Spinal cord (tissue), 4 donors: Measurements from ENCODE around the gene VPS26A. TPM values are rescaled to one million over a fixed set of nuclear protein-coding genes. Genes with fewer than 3 reads are reported as not detected.

Experiments
- polyA plus RNA-seq, 2 donors: library from polyadenylated mRNA; unstranded; fragments of 120-200 nt; gene quantifications; one replicate each; pipeline ENCODE4 v1.2.1, GENCODE V29; 2013; ENCODE audit not compliant: insufficient read length in 2 of 2
- small RNA-seq: library from RNA; depleted of rRNA; stranded (forward); fragments of <200 nt; gene quantifications from one replicate; pipeline ENCODE3, GENCODE V24; 2014; ENCODE audit warnings: low replicate concordance
- total RNA-seq, 2 donors: library from RNA; depleted of rRNA in 1 of 2; stranded (reverse); fragments of 120-200 nt in 1 of 2; fragments of >200 nt in 1 of 2; gene quantifications; one replicate each; pipeline versions ENCODE4 v1.2.3 to v1.2.4, GENCODE V29; 2013 to 2014

VPS26A gene
- total and polyA plus RNA-seq, 4 donors = 32.0 to 70.1 (median 50.0) TPM

Small RNA genes lying within 50 kb of the gene (small RNA-seq; reads per million reads assigned to genes)
- not detected for gene RF00017

Other genes with a start within 250 kb of the VPS26A start
- 10 to 100 TPM; 45.1 to 51.8 TPM for gene DDX50, start 222.9 kb upstream of the VPS26A start, total RNA-seq
- gene DDX50, start 222.9 kb upstream of the VPS26A start, polyA plus RNA-seq = 10 to 100 TPM; 32.6 to 34.2 TPM
- gene DDX21, start 168.0 kb upstream of the VPS26A start, total RNA-seq = 10 to 100 TPM; 36.9 to 40.5 TPM
- 10 to 100 TPM; 26.6 to 31.7 TPM for gene DDX21, start 168.0 kb upstream of the VPS26A start, polyA plus RNA-seq
- gene KIFBP, start 135.4 kb upstream of the VPS26A start, total RNA-seq = 10 to 100 TPM; 44.2 to 51.9 TPM
- gene KIFBP, start 135.4 kb upstream of the VPS26A start, polyA plus RNA-seq = 10 to 100 TPM; 60.0 to 64.1 TPM
- 100 to 1,000 TPM in 1 of 2 donors, 10 to 100 TPM in 1; 75.7 to 280 TPM for gene SRGN, start 36.1 kb upstream of the VPS26A start, total RNA-seq
- gene SRGN, start 36.1 kb upstream of the VPS26A start, polyA plus RNA-seq = 10 to 100 TPM; 21.5 to 27.5 TPM
- 10 to 100 TPM; 26.5 to 31.0 TPM for gene SUPV3L1, start 56.1 kb downstream of the VPS26A start, total RNA-seq
- gene SUPV3L1, start 56.1 kb downstream of the VPS26A start, polyA plus RNA-seq = 10 to 100 TPM; 32.7 to 34.8 TPM
- gene HKDC1, start 96.2 kb downstream of the VPS26A start, total RNA-seq = 1 to 10 TPM in 1 of 2 donors, under 1 TPM in 1; 0.89 to 1.5 TPM
- gene HKDC1, start 96.2 kb downstream of the VPS26A start, polyA plus RNA-seq = 1 to 10 TPM; 1.9 to 2.2 TPM
- 100 to 1,000 TPM in 1 of 2 donors, 10 to 100 TPM in 1; 53.9 to 109 TPM for gene HK1, start 154.3 kb downstream of the VPS26A start, total RNA-seq
- 100 to 1,000 TPM; 142 to 144 TPM for gene HK1, start 154.3 kb downstream of the VPS26A start, polyA plus RNA-seq